Esophagus squamous epithelium (tissue), 4 donors: ENCODE results near the gene ERBB3.

Experiments
- POLR2A ChIP-seq, 4 donors: fragments of 450-650 bp; IDR thresholded peaks; one replicate each; pipeline ENCODE4 v1.6.1; 2017; ENCODE audit warnings: antibody characterized with exemption in 4 of 4, mild to moderate bottlenecking in 4 of 4, moderate library complexity in 3 of 4
- TF ChIP-seq, protein P1 (sequence below), 6 experiments: fragments of 450-650 bp in 4 of 6; fragments of 200-600 bp in 2 of 6; sonication (generic) in 2 of 6; IDR thresholded peaks; one replicate each; pipeline ENCODE4 v1.5.1; 2016 to 2019; ENCODE audit warnings: antibody characterized with exemption in 6 of 6, mild to moderate bottlenecking in 4 of 6, moderate library complexity in 4 of 6

DNA sequence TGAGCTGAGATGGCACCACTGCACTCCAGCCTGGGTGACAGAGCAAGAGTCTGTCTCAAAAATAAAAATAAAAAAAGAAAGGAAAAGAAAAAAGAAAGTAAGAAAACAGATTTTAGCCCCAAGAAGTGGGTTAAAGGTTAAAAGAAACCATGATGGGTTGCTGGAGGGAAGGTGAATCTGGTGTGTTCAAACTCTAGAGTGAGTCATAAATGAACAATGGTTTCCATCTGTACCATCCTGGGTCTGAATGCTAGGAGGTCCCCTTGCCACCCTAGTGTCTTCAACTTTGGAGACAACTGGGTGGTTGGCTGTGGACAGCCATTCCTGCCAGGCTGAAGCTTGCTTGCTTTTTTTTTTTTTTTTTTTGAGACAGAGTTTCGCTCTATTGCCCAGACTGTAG lies 39.8 kb upstream of the ERBB3 start:
- TF ChIP-seq, protein P1, sequence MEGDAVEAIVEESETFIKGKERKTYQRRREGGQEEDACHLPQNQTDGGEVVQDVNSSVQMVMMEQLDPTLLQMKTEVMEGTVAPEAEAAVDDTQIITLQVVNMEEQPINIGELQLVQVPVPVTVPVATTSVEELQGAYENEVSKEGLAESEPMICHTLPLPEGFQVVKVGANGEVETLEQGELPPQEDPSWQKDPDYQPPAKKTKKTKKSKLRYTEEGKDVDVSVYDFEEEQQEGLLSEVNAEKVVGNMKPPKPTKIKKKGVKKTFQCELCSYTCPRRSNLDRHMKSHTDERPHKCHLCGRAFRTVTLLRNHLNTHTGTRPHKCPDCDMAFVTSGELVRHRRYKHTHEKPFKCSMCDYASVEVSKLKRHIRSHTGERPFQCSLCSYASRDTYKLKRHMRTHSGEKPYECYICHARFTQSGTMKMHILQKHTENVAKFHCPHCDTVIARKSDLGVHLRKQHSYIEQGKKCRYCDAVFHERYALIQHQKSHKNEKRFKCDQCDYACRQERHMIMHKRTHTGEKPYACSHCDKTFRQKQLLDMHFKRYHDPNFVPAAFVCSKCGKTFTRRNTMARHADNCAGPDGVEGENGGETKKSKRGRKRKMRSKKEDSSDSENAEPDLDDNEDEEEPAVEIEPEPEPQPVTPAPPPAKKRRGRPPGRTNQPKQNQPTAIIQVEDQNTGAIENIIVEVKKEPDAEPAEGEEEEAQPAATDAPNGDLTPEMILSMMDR (IDR thresholded peaks at IDR 0.05), result no peak
- TF ChIP-seq POLR2A (IDR thresholded peaks at IDR 0.05), result no peak
